ENCODE results near the gene ARHGAP26. TPM values are rescaled to one million over a fixed set of nuclear protein-coding genes. Genes with fewer than 3 reads are reported as not detected.

Gene ARHGAP26
- total and polyA plus RNA-seq, 2 of the 4 experiments (the other 2 are of a cell fraction): 0.54 to 0.56 TPM

DNA sequence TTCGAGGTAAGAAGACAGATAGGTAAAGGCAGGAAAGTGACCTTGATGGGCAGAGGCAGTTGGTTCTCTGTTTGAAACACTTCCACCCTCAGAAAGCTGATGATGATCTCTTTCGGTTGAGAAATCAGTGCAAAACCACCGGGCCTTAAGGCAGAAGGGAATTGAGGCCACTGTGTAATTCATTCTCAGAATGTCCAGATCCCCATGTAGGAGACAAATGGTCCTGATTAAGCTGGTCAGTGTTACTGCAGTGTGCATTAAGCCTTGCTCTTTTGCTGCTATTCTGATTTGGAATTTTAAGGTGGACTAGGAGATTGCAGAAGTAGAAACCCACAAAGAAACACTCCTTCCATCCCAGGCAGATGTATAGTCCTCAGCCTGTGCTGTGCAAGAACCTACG, 255.2 kb downstream of the ARHGAP26 start:
- Histone ChIP-seq H2BK15ac (ENCODE audit: low read depth, low read length) (0 out of 3 replicates have a peak overlapping the region, but pooled peaks have one; percentile 4), H3K4me1 (ENCODE audit: control insufficient read depth, insufficient read depth, low read length) (peaks cover 18% of the 10 kb centered on the region), H3K9me3 (ENCODE audit: control insufficient read depth, insufficient read depth, low read length) (no peaks in the 10 kb centered on the region), H4K20me1 (ENCODE audit: insufficient read depth, low read length) (no peaks in the 10 kb centered on the region), H4K5ac (ENCODE audit: low read depth, low read length) (0 out of 2 replicates have a peak overlapping the region, but pooled peaks have one; percentile 39), H2BK20ac (ENCODE audit: low read depth, low read length) (peak overlapping the region; percentile 6; the same call in 1 of the 2 replicates), H2AFZ (replicated peaks; ENCODE audit: low read length, poor library complexity) (peak overlapping the region; percentile 3), H3K9ac (ENCODE audit: low read depth, low read length) (no peak overlapping the region), H4K91ac (ENCODE audit: insufficient read depth, low read depth, low read length) (no peak overlapping the region), H3K4me3 (ENCODE audit: insufficient read depth, low read depth, low read length) (no peak overlapping the region), H3K18ac (ENCODE audit: low read depth, low read length) (peak overlapping the region; percentile 2; the same call in 1 of the 2 replicates), H3K9me1 (ENCODE audit: insufficient read depth, low read length) (peaks cover 3% of the 10 kb centered on the region; the same call in 1 of the 2 replicates), H4K8ac (ENCODE audit: low read depth in 2 of 2, low read length in 2 of 2) (peak overlapping the region in 1 of 2 experiments; percentile 17; a peak in 1 of 4 replicates), H2BK120ac (ENCODE audit: low read depth, low read length) (no peak overlapping the region), H3K4ac (ENCODE audit: low read depth, low read length) (peak overlapping the region; percentile 1; the same call in 1 of the 2 replicates), H2AK9ac (replicated peaks; ENCODE audit: low read depth, low read length, poor library complexity) (no peak overlapping the region), H2BK5ac (ENCODE audit: low read depth, low read length, poor library complexity, severe bottlenecking) (no peak overlapping the region), H3K56ac (ENCODE audit: extremely low read depth, insufficient read depth, low read length) (no peak overlapping the region), H3K27me3 (ENCODE audit: control insufficient read depth, insufficient read depth, low read length) (no peaks in the 10 kb centered on the region), H3K23ac (ENCODE audit: low read depth, low read length) (no peak overlapping the region; the same call in 1 of the 2 replicates), H3K14ac (replicated peaks; ENCODE audit: low read depth, low read length) (no peak overlapping the region), H3K4me2 (ENCODE audit: low read depth, low read length) (no peak overlapping the region), H3K27ac (ENCODE audit: insufficient read depth, low read length) (no peak overlapping the region), H2AK5ac (ENCODE audit: low read depth, low read length) (peak overlapping the region; percentile 31; the same call in 1 of the 2 replicates), H3K36me3 (ENCODE audit: control insufficient read depth, insufficient read depth, low read length) (no peaks in the 10 kb centered on the region), H3K79me1 (ENCODE audit: low read depth in 1 of 2, low read length in 2 of 2) (no peaks in the 10 kb centered on the region)
- no peak for ATAC-seq (ENCODE audit: low read depth)
- intact Hi-C loops (cut with micrococcal nuclease): loop anchor here (5.0 to 10.0 kb wide), 2 partner anchors 37 to 149 kb away; no protein-coding TSS in a partner anchor
- ChIA-PET CTCF (no interaction called here), POLR2A (ENCODE audit: unreplicated experiment) (no interaction called here)
- no peak for DNase-seq
- in situ Hi-C loops (cut with MboI; ENCODE audit: low sequenced_read_pairs): no loop called here
- TF ChIP-seq BHLHE40 (IDR thresholded peaks at IDR 0.05; ENCODE audit: low read depth, low read length): no peak
- TF ChIP-seq, protein P1, sequence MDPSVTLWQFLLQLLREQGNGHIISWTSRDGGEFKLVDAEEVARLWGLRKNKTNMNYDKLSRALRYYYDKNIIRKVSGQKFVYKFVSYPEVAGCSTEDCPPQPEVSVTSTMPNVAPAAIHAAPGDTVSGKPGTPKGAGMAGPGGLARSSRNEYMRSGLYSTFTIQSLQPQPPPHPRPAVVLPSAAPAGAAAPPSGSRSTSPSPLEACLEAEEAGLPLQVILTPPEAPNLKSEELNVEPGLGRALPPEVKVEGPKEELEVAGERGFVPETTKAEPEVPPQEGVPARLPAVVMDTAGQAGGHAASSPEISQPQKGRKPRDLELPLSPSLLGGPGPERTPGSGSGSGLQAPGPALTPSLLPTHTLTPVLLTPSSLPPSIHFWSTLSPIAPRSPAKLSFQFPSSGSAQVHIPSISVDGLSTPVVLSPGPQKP (IDR thresholded peaks at IDR 0.05; ENCODE audit: borderline replicate concordance, low read depth, low read length): no peak
- TF ChIP-seq, protein P2, sequence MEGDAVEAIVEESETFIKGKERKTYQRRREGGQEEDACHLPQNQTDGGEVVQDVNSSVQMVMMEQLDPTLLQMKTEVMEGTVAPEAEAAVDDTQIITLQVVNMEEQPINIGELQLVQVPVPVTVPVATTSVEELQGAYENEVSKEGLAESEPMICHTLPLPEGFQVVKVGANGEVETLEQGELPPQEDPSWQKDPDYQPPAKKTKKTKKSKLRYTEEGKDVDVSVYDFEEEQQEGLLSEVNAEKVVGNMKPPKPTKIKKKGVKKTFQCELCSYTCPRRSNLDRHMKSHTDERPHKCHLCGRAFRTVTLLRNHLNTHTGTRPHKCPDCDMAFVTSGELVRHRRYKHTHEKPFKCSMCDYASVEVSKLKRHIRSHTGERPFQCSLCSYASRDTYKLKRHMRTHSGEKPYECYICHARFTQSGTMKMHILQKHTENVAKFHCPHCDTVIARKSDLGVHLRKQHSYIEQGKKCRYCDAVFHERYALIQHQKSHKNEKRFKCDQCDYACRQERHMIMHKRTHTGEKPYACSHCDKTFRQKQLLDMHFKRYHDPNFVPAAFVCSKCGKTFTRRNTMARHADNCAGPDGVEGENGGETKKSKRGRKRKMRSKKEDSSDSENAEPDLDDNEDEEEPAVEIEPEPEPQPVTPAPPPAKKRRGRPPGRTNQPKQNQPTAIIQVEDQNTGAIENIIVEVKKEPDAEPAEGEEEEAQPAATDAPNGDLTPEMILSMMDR (conservative IDR thresholded peaks at IDR 0.05; ENCODE audit: low read depth, low read length): no peak
- no peak for TF ChIP-seq CHD1 (IDR thresholded peaks at IDR 0.05; ENCODE audit: low read depth, low read length)
- TF ChIP-seq CEBPB (IDR thresholded peaks at IDR 0.05; ENCODE audit: low read depth, low read length): no peak
- no TSS peak for BruUV-seq (replicated peaks)
- no CpG with 5 or more reads among the region's 4 CpGs for WGBS, 2 experiments (ENCODE audit: extremely low coverage in 2 of 2, insufficient read length in 1 of 2)
- dilution Hi-C loops (cut with HindIII; ENCODE audit: low sequenced_read_pairs, unreplicated experiment): no loop called here
